NCI-H2196 treated with DMSO at 0.1 percent for 48 hours (cell line): ENCODE data around the gene LMO2.

Experiments
- DNase-seq: peaks from one replicate; lab custom pipeline; 2025; ENCODE audit not compliant: unreplicated experiment; lab: John Stamatoyannopoulos, UW

LMO2 gene

DNA sequence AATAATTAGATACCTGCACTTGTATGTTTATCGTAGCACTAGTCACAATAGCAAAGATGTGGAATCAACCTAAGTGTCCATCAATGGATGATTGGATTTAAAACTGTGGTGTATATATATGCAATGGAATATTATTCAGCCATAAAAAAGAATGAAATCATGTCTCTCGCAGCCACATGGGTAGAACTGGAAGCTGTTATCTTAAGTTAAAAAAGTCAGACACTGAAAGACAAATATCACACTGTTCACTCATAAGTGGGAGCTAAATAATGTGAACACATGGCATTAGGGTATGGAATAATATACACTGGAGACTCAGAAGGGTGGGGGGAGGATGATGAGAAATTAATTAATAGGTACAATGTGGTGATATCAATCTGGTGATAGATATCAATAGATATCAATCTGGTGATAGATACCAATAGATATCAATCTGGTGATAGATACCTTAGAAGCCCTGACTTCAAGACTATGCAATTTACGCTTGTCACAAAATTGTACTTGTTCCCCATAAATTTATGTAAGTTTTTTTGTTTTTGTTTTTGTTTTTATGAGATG lies 2.0 kb downstream of the LMO2 start:
- DNase-seq: no peak

DNA sequence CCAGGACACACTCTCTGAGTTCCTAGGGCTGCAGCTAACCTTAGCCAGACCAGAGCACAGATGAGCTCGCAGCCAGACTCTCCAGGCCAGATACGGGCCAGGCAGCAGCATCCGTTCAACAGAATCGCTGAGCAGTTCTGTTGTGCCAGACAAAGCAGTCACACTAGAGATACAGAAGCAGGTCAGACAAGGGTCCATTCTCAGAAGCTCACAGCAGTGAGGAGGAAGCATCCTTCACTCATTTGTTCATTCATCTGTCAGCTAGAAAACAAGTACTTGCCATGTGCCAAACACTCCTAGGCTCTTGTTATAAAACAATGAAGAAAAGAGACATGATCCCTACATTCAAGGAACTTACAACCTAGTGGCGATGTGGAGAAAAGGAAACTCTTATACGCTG lies 2.6 kb downstream of the LMO2 start:
- DNase-seq: no peak

DNA sequence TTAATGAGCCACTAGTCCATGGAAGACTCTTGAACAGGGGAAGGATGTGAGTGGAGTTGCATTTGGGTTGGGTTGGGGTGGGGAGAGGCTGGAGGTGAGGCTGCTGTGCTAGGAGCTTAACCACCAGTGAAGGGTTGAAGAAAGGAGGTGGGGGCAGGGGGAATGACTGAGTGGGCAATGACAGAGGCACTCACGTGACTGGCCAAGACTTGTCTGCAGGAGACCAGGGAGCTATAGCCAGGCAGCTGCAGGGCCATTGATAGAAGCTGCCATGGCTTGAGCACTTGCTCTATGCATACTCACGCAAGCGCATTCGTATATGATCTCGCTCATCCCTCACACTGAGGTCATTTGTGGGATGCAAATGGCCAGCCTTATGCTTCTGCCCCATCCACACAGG lies 4.0 kb downstream of the LMO2 start:
- no peak for DNase-seq

DNA sequence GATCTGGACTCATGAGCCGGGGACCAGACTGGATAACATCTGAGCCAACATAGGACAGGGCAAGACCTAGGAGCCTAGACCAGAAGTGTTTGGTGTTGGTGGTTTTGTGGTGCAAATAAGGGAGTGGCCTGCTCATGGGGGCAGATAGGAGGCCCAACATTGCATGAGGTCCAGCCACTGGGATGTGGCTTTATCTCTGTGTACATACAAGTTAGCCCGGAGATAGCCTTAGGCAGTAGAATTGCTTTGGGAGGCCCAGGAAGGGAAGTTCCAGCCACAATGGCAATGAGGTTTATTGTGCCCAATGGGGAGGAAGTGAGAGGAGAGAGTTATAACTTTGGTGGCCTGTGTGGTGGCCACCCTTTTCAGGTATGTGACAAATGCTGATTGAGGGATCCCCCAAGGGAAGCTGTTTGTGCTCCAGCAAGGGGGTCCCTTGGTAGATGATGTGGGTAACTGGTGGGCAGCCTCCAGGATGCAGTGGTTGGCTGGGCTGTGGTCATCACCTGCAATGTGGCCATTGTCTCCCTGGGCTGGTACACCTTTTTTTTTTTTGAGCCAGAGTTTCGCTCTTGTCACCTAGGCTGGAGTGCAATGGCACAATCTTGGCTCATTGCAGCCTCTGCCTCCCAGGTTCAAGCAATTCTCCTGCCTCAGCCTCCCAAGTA lies 6.4 kb downstream of the LMO2 start:
- DNase-seq: no peak

DNA sequence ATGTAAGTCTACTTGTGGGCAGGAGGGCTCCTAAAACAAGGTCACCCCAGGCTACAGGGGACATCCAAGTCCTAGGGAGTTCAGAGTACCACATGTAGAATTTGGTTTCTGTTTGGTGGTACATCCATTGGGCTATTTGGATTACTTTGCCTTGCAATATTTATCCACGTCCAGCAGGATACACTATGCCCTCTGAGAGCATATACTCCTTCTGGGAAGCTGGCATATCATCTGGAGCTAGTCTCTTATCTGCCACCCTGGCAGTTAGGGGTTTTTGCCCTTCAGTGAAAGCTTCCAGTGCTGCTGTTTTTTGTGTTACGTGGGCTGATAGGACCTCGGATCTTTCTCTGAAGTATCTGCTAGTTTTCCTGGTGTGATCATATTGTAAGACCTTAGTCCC lies 7.3 kb downstream of the LMO2 start:
- DNase-seq: no peak

DNA sequence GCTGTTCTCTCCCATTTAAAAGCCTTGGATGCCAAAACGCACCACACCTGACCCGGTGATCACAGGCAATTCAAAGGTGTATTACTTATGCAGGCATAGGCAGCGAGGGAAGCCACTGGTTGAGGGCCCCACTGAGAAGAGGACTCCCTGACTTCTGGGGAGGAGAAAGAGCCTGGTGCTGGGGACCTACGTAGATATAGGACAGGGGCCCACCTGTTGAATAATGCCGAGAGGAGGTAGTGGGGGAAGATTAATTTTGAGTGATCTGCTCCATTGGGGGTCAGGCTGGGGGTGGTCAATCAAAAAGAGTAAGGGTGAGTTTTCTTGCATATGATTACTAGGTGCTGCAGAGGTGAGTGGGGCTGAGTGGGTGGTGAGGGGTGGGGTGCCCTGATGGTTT lies 7.8 kb downstream of the LMO2 start:
- no peak for DNase-seq

DNA sequence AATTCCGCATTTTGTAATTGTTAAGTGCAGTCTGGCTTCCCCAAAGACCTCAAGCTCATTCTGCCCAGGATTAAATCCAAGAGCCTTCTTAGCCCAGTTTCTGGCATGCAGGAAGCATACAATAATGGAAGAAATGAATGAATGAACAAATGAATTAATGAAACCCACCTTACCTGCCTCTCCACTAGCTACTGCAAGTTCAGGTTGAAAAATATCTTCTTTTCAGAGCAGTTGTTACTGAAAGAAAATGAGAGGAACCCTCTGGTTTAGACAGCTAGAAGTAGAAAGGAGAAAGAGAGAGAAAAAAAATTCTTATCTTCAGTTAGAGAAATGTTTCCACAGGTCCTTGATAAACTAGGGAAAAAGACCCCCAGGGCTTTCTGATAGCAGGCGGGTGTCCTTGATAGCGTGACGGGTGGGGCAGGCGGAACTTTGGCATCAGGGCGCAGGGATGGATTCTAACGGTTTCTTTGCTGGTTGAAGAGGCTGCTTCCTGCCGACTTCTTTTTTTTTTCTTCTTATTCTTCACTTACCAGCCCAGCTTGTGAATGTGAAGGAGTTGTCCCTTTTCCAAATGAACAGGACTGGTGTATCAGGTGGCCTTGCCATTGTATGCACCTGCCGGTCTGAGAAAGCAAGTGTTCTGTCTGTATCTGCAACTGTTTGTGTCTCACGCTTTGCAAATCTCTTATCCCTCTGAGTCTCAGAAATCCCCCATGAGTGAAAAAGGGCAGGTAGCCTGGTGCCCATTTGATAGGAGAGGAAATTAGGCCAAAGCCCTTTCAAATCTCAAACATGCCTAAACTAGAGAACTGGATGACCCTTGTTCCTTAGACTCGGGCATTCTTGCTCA lies 10.0 kb downstream of the LMO2 start:
- no peak for DNase-seq

DNA sequence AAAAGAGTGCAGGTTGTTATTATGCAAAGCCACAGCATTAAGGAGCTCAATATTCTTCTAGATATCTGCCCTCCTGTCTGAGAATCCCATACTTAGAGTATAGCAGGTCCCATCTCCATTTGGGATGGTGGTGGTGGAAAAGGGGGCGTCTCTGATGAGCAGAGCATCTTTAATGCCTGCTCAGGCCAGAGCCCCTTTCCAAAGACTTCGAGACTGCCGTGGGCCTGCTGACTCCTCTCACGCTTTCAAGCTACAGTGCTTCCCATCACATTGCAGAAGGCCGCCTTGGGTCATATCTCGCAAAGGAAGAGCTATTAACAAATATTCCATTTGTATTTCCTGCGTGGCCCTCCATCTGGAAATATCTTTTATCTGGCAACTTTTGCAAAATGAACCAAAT lies 10.9 kb downstream of the LMO2 start:
- DNase-seq: no peak

DNA sequence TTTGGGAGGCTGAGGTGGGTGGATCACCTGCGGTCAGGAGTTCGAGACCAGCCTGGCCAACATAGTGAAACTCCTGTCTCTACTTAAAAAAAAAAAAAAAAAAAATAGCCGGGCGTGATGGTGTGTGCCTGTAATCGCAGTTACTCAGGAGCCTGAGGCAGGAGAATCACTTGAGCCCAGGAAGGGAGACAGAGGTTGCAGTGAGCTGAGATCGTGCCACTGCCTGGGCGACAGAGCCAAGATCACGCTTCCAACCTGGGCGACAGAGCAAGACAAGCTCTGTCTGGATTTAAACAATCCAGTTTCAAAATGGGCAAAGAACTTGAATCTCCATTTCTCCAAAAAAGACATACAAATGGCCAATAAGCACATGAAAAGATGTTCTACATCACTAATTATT lies 12.5 kb downstream of the LMO2 start:
- DNase-seq: no peak

DNA sequence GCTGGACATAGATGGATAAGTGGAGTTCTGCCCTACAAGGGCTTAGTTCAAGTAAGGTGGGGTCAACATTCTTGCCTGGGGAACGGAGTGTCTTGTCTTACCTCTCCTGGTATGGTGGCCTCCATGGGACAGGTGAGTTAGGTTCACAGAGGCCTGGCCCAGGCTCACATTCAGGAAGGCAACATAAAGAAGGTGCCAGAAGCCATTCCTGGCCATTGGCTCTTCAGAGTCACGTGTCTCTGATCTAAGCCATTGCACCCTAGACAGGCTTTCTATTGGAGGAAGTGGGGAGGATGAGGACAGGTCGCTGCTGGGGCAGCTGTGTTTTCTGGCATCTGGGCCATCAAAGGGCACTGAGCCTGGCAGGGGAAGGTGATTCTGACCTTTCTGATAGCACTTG lies 14.8 kb downstream of the LMO2 start:
- no peak for DNase-seq

DNA sequence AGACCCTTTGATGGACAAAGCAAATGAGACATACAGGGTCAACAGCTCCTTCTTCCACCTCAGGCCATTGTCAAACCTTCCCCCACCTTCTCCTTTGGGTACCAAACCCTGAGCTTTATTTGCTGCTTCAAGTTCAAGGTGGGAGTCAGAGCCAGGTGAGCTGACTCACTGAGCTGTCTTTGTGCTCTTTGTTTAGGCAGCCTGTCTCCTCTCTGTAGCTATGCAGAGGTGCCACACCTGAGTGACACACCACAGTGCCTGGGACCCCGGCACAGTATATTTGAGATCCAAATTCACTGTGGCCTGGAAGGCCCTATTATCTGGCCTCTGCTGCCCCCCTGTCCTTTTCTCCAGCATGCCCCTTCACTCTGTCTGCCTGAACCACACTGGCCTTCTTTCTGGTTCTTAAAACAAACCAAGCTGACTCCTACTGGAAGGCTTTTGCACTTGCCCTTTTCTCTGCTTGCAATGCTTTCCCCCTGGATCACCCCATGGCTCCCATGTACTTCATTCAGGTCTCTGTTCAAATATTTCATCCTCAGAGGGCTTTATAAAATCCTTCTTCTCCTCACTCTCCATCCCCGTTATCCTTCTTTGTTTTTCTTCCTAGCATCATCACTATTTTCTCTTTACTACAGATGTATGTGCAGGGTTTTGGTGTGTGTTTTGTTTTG lies 16.1 kb downstream of the LMO2 start:
- DNase-seq: no peak

DNA sequence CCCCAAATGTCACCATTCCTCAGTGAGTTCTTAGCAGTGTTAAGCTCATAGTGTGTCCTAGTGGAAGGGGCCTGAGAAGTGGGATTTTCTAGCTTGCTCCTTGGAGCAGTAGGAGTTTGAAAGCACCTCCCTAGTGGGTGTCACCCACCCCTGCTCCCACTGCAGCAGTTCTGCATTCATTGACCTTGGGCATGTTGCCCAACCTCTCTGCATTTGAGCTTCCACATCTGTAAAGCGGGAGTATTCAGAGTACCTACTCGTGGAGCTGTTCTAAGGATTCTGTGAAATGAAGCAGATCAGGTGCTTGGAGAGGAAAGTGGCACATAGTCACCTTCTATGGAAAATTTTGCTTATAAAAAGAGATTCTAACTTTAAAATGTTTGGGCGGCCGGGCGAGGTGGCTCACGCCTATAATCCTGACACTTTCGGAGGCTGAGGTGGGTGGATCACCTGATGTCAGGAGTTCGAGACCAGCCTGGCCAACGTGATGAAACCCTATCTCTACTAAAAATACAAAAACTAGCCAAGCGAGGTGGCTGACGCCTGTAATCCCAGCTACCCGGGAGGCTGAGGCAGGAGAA lies 16.9 kb downstream of the LMO2 start:
- no peak for DNase-seq

DNA sequence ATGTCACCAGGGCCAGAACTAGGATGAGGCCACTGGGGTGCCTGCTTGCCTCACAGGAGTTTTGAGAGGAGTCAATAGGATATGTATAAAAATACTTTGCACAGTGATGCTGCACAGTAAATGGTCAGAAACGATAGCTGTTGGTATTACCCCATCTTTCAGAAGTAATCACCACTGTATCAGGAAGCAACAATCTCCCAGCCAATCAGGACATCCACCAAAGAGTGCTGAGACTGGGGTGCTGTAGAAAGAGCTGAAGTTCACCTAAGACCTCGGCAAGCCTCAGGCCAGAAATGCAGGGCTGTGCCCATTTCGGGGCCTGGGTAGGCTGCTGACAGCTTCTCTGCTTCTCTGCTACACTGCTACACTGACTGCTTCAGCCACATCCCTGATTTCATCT lies 17.4 kb downstream of the LMO2 start:
- no peak for DNase-seq

DNA sequence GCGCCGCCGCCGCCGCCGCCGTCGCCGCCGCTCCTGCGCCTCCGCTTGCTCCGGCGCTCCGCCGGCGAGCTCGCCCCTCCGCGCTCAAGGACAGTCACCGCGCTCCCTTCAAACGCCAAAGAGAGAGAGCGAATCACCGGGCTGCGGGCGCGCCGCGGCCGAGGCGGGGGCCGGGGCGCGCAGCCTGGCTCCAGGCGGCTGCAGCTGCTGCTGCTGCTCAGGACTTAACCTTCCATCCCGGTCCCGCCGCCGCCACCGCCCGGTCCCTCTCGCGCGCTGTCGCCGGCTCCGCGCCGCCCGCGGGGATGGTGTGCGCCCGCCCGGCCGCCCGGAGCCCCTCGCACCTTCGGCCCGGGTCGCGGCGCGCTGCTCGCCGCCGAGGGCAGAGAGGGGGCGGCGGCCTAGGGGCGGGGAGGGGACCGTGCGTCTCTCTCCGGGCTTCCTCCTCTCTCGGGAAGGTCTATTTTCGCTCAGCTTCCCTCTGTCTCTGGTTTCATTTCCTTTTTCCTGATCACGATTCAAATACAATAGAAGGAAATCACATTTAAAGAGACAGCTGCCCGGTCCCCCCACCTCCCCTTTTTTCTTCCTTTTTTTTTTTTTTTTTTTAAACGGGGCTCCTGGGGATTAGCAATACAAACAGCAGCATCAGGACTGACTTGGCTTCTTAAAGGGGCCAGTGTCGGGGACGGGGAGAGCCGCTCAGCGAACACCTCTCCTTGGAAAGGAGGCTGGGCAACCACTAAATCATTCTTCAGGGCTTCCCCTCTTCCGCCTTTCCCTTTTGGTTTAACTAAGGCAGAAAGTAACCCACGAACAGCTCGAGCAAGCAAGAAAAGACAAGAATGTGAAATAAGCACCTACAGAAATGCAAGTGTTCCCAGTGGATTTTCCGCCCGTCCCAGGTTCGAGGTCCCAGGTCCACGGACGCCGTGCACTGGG lies 22.1 kb downstream of the LMO2 start:
- DNase-seq: no peak

DNA sequence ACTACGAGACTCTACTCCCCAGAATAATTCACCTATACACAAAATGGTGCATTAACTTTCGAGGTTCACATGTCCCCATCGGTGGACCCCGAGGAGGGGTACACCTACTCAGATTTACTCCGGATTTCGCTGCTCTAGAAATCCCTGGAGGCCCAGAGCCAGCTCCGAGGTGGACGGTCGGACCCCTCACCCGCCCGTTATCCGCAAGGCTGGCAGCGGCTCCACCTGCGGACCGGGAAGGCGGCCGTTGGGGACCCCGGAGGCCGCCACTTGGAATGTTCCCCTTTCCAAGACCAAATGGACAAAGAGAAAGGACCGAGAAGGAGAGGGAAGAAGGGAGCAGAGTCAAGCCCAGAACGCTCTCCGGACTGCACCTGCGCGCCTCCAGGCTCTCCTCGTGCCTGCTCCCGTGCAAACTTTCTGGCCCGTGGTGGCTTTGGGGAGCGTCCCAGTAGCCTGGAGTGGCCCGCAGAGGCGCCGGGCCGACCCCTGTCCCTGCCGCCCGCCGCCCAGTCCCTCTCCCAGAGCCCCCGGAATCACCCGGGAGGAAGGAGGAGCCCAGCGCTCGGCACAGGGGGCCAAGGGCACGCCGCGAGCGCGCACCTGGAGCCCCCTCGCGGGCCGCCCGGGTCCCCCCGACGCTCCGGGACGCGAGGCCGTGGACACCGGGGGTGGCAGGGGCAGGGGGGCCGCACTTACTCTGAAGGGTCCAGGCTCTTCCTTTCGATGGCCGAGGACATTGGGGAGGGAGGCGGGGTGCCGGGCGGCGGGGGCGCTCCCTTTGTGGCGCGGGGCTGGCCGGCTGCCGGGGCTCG lies 23.0 kb downstream of the LMO2 start:
- no peak for DNase-seq

DNA sequence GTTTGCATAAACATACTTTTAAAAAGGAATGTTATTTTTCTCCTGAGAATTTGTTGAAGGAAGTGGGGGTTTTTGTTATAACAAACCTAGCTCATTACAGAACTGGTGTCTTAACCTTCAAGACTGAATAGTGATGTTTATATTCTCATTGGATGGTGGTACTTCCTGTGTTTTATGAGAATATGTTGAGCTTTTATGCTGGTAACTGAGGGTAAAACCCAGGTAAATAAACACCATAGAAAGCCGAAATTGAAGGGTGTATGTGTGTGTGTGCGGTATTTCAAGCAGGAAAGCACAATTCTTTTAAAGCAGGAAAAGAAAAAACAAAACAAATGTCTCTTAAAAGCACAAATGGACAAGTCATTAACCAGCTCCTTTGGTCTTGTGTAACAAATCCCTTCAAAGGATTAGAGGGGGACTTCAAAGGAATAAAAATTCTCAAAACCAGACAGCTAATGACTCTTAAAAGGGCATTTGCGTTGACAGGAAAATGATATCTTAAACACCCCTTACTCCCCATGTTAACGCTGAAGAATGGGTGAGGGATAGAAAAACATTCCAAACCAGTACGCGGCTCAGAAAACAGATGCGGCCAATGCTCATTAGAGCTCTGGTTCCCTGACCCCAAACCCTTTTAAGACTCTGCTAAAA lies 23.8 kb downstream of the LMO2 start:
- no peak for DNase-seq

DNA sequence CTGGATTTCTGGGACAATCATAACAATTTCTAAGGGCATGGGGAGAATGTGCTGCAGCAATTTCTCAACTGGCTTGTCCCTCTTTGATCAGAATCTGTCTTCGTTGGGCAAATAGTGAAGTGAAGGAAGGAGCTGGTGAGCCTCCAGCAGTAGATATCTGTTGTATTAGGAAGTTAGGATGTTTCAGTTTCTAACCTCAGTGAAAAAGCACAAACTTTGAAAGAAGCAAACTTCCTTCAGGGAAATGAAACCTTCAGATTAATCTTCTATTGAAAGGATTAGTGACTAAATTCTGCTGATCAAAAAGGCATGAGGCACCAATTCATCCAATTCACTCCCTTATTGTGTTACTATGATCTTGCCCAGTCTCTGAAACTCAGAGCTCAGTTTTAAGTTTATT lies 24.3 kb downstream of the LMO2 start:
- DNase-seq: no peak

DNA sequence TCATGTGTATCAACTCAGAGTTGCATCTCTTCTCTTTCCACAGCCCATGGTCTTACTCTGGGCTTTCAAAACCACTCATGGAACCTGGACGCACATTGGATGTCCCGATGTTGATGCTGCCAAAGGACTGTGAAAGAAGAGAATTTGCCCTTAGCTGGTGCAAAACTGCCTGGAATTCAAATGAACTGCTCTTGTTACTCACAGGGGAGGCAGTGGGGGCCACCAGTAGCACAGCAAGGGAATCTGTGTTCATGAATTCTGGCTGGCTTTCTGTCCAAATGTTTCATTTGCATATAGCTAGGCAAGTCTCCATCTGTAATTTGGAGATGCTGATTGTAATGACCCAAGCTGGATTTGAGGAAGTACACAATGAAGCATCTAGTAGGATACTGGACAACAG lies 24.9 kb downstream of the LMO2 start:
- DNase-seq: no peak

DNA sequence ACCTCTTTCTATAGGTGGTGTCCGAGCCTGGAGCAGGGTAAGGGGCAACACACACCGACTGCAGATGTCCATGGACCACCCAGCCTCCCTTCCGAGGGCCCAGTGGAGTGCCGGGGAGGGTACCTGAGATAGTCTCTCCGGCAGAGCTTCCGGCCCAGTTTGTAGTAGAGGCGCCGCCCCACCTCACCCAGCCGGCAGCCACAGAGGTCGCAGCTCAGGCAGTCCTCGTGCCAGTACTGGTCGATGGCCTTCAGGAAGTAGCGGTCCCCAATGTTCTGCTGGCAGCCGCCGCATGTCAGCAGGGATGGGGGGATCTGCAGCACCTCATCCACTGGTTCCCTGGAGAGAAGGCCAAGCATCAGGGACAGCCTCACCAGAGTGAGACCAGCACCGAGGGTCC lies 27.4 kb downstream of the LMO2 start:
- no peak for DNase-seq
